H9 (cell line): ENCODE results near the gene TBC1D12. TPM values are rescaled to one million over a fixed set of nuclear protein-coding genes. Genes with fewer than 3 reads are reported as not detected.

Experiments used
- DNase-seq: peaks from one replicate; pipeline ENCODE4 v3.0.0-alpha.2; 2017
- H2AFZ ChIP-seq: one replicate; pipeline ENCODE4 v1.6.1; 2013; ENCODE audit warnings: mild to moderate bottlenecking, low read length, control low read depth, moderate library complexity
- H2AK5ac ChIP-seq: 2 replicates; pipeline ENCODE4 v1.6.1; 2013; ENCODE audit warnings: low read length, control low read depth, mixed read lengths; ENCODE audit not compliant: insufficient read length
- H2BK120ac ChIP-seq: one replicate; pipeline ENCODE4 v1.6.1; 2013; ENCODE audit warnings: low read depth, mild to moderate bottlenecking, low read length, control low read depth, inconsistent platforms; ENCODE audit not compliant: poor library complexity, severe bottlenecking
- H2BK12ac ChIP-seq: 2 replicates; pipeline ENCODE4 v1.6.1; 2013; ENCODE audit warnings: low read length, control low read depth, mixed read lengths, low read depth; ENCODE audit not compliant: insufficient read length
- H2BK15ac ChIP-seq: 2 replicates; pipeline ENCODE4 v1.6.1; 2013; ENCODE audit warnings: low read depth, low read length, control low read depth
- H2BK20ac ChIP-seq: one replicate; pipeline ENCODE4 v1.6.1; 2013; ENCODE audit warnings: low read depth, mild to moderate bottlenecking, low read length, control low read depth, inconsistent platforms; ENCODE audit not compliant: poor library complexity, severe bottlenecking
- H2BK5ac ChIP-seq: 2 replicates; pipeline ENCODE4 v1.6.1; 2013; ENCODE audit warnings: low read length, control low read depth, mixed read lengths; ENCODE audit not compliant: insufficient read length
- H3K14ac ChIP-seq: 2 replicates; pipeline ENCODE4 v1.6.1; 2013; ENCODE audit warnings: low read length, control low read depth; ENCODE audit not compliant: insufficient read depth
- H3K18ac ChIP-seq: 2 replicates; pipeline ENCODE4 v1.6.1; 2013; ENCODE audit warnings: low read depth, mild to moderate bottlenecking, mixed read lengths, low read length, control low read depth; ENCODE audit not compliant: insufficient read length
- H3K23ac ChIP-seq: 2 replicates; pipeline ENCODE4 v1.6.1; 2013; ENCODE audit warnings: low read length, control low read depth, mixed read lengths, low read depth; ENCODE audit not compliant: insufficient read length
- H3K23me2 ChIP-seq: 2 replicates; pipeline ENCODE4 v1.6.1; 2013; ENCODE audit warnings: low read depth, mild to moderate bottlenecking, mixed read lengths, low read length, control low read depth; ENCODE audit not compliant: insufficient read length, poor library complexity, severe bottlenecking
- H3K27ac ChIP-seq: 2 replicates; pipeline ENCODE4 v1.5.1; 2013; ENCODE audit warnings: low read length, control low read depth, mixed read lengths, low read depth; ENCODE audit not compliant: insufficient read length
- H3K27me3 ChIP-seq: 2 replicates; pipeline ENCODE4 v1.6.1; 2013; ENCODE audit warnings: low read length, control low read depth, inconsistent platforms; ENCODE audit not compliant: insufficient read depth
- H3K4ac ChIP-seq: 2 replicates; pipeline ENCODE4 v1.6.1; 2013; ENCODE audit warnings: low read depth, mild to moderate bottlenecking, control low read depth, inconsistent platforms, low read length, moderate library complexity
- H3K4me1 ChIP-seq: 2 replicates; pipeline ENCODE4 v1.6.1; 2013; ENCODE audit warnings: low read length, control low read depth, inconsistent platforms; ENCODE audit not compliant: insufficient read depth
- H3K4me2 ChIP-seq: 2 replicates; pipeline ENCODE4 v1.6.1; 2013; ENCODE audit warnings: low read length, control low read depth, mixed read lengths; ENCODE audit not compliant: insufficient read length, insufficient read depth
- H3K56ac ChIP-seq: 2 replicates; pipeline ENCODE4 v1.6.1; 2013; ENCODE audit warnings: low read depth, mild to moderate bottlenecking, mixed read lengths, low read length, control low read depth; ENCODE audit not compliant: insufficient read length
- H3K79me1 ChIP-seq: 2 replicates; pipeline ENCODE4 v1.6.1; 2013; ENCODE audit warnings: low read depth, mild to moderate bottlenecking, moderate library complexity, low read length, control low read depth, inconsistent platforms; ENCODE audit not compliant: insufficient read depth, poor library complexity, severe bottlenecking
- H3K79me2 ChIP-seq: 2 replicates; pipeline ENCODE4 v1.6.1; 2013; ENCODE audit warnings: low read length, control low read depth, inconsistent platforms; ENCODE audit not compliant: insufficient read depth
- H3K9ac ChIP-seq: 2 replicates; pipeline ENCODE4 v1.6.1; 2013; ENCODE audit warnings: low read length, control low read depth, mixed read lengths; ENCODE audit not compliant: insufficient read length; ENCODE audit errors: extremely low read depth
- H3K9me3 ChIP-seq: one replicate; pipeline ENCODE4 v1.6.1; 2013; ENCODE audit warnings: low read depth, low read length, inconsistent platforms; ENCODE audit not compliant: control insufficient read depth
- H3T11ph ChIP-seq: one replicate; pipeline ENCODE4 v1.6.1; 2013; ENCODE audit warnings: mild to moderate bottlenecking, low read length, control low read depth, inconsistent platforms
- H4K20me1 ChIP-seq: one replicate; pipeline ENCODE4 v1.6.1; 2013; ENCODE audit not compliant: control insufficient read depth, insufficient read length, insufficient read depth
- H4K5ac ChIP-seq: 2 replicates; pipeline ENCODE4 v1.6.1; 2013; ENCODE audit warnings: low read depth, mild to moderate bottlenecking, mixed read lengths, low read length, control low read depth; ENCODE audit not compliant: insufficient read length
- H4K8ac ChIP-seq: replicated peaks from 2 replicates; pipeline ENCODE4 v1.6.1; 2013; ENCODE audit warnings: low read length, control low read depth, mixed read lengths, low read depth; ENCODE audit not compliant: insufficient read length
- H4K91ac ChIP-seq: 2 replicates; pipeline ENCODE4 v1.6.1; 2013; ENCODE audit warnings: low read depth, mild to moderate bottlenecking, moderate library complexity, mixed read lengths, low read length, control low read depth; ENCODE audit not compliant: insufficient read length
- H3K27ac Mint-ChIP-seq, 3 experiments: 2 replicates in 2 of 3; 3 replicates in 1 of 3; pipeline ENCODE4 v1.8.0; 2020 to 2021; ENCODE audit warnings: mixed read lengths in 3 of 3, mild to moderate bottlenecking in 1 of 3, moderate library complexity in 1 of 3
- H3K27me3 Mint-ChIP-seq: 2 replicates; pipeline ENCODE4 v1.8.0; 2021; ENCODE audit warnings: low read depth, mild to moderate bottlenecking, moderate library complexity, mixed read lengths
- H3K36me3 Mint-ChIP-seq, 3 experiments: 2 replicates in 2 of 3; 3 replicates in 1 of 3; pipeline ENCODE4 v1.8.0; 2020 to 2021; ENCODE audit warnings: low read depth in 3 of 3, mixed read lengths in 3 of 3; ENCODE audit not compliant: insufficient read depth in 1 of 3
- H3K4me1 Mint-ChIP-seq, 2 experiments: 2 replicates each; pipeline ENCODE4 v1.8.0; 2020; ENCODE audit warnings: mixed read lengths in 2 of 2
- H3K4me3 Mint-ChIP-seq, 2 experiments: 2 replicates in 1 of 2; 3 replicates in 1 of 2; pipeline ENCODE4 v1.8.0; 2020 to 2021; ENCODE audit warnings: mild to moderate bottlenecking in 2 of 2, mixed read lengths in 2 of 2, moderate library complexity in 1 of 2
- H3K9me3 Mint-ChIP-seq, 2 experiments: 2 replicates in 1 of 2; 3 replicates in 1 of 2; pipeline ENCODE4 v1.8.0; 2020; ENCODE audit warnings: mild to moderate bottlenecking in 2 of 2, mixed read lengths in 2 of 2, moderate library complexity in 1 of 2
- CTCF ChIP-seq: fragments of 200-600 bp; sonication (generic); conservative IDR thresholded peaks from 3 replicates; pipeline ENCODE4 v1.8.0; 2021; ENCODE audit warnings: antibody characterized with exemption, mild to moderate bottlenecking
- WGBS: extraction: QIAGEN DNeasy Blood & Tissue Kit; methylation state at CpG from one replicate; pipeline ENCODE4 v1.1.7; 2013; ENCODE audit warnings: missing lambda C conversion rate, low lambda C conversion rate, mixed read lengths; ENCODE audit not compliant: insufficient read length; ENCODE audit errors: extremely low coverage; 5-methylcytosine and 5-hydroxymethylcytosine counted together
- total RNA-seq: library from RNA; stranded (reverse); gene quantifications from 2 replicates; pipeline ENCODE4 v1.2.1, GENCODE V29; 2021

Gene TBC1D12
- total RNA-seq, 1 experiment from 2014 or later, result 2.0 TPM

- no peak overlapping the region for H3K4me3 Mint-ChIP-seq
- H3K4me1 Mint-ChIP-seq, result no peaks in the 10 kb centered on the region
- WGBS, result no CpG with 5 or more reads among the region's 1 CpG
- H3K9me3 Mint-ChIP-seq, result peaks cover 12 to 15% of the 10 kb centered on the region in 2 experiments
- H2BK12ac ChIP-seq, result no peak overlapping the region
- H2BK120ac ChIP-seq, result no peak overlapping the region
- H4K5ac ChIP-seq, result no peak overlapping the region
- H3K27ac Mint-ChIP-seq, result no peak overlapping the region
- TF ChIP-seq CTCF, result no peak
- no peak overlapping the region for H3K4me2 ChIP-seq
- H4K91ac ChIP-seq, result no peak overlapping the region
- no peak overlapping the region for H2BK20ac ChIP-seq
- peaks cover 2 to 8% (median 7%) of the 10 kb centered on the region in 3 experiments; a peak in 6 of 7 replicates for H3K36me3 Mint-ChIP-seq
- H3K27me3 ChIP-seq, result no peaks in the 10 kb centered on the region
- no peaks in the 10 kb centered on the region for H3K4me1 ChIP-seq
- H3K18ac ChIP-seq, result no peak overlapping the region
- no peak overlapping the region for H4K8ac ChIP-seq
- no peaks in the 10 kb centered on the region for H4K20me1 ChIP-seq
- H3T11ph ChIP-seq, result no peak overlapping the region
- H2BK5ac ChIP-seq, result no peak overlapping the region
- H3K9ac ChIP-seq, result no peak overlapping the region
- H3K79me1 ChIP-seq, result no peaks in the 10 kb centered on the region
- no peak overlapping the region for H2AFZ ChIP-seq
- DNase-seq, result no peak
- no peak overlapping the region for H3K27ac ChIP-seq
- no peaks in the 10 kb centered on the region for H3K23me2 ChIP-seq
- no peaks in the 10 kb centered on the region for H3K79me2 ChIP-seq
- no peak overlapping the region for H3K56ac ChIP-seq
- H2BK15ac ChIP-seq, result no peak overlapping the region
- no peak overlapping the region for H3K23ac ChIP-seq
- no peaks in the 10 kb centered on the region for H3K27me3 Mint-ChIP-seq
- no peak overlapping the region for H2AK5ac ChIP-seq
- H3K4ac ChIP-seq, result no peak overlapping the region
- H3K9me3 ChIP-seq, result no peaks in the 10 kb centered on the region
- no peak overlapping the region for H3K14ac ChIP-seq
Measured at GRCh38 chr10:94420998-94421528, 18.7 kb downstream of the TBC1D12 start.
